Measurements from ENCODE around the gene RPL10.

The RPL10 gene

GRCh38 chrX:154362085-154362742, 36.0 kb upstream of the RPL10 start:
- no peak for DNase-seq (ENCODE audit: low spot score)

GRCh38 chrX:154363706-154364439, 34.3 kb upstream of the RPL10 start:
- no peak for DNase-seq (ENCODE audit: low spot score)

- no peak for DNase-seq (ENCODE audit: low spot score)
Observed at GRCh38 chrX:154365052-154365600, 33.1 kb upstream of the RPL10 start.

- no peak for DNase-seq (ENCODE audit: low spot score)
Observed at GRCh38 chrX:154365997-154366665, 32.0 kb upstream of the RPL10 start.

- DNase-seq (ENCODE audit: low spot score) = no peak
Observed at GRCh38 chrX:154366666-154367055, 31.5 kb upstream of the RPL10 start.

- no peak for DNase-seq (ENCODE audit: low spot score)
Observed at GRCh38 chrX:154367474-154368308, 30.5 kb upstream of the RPL10 start.

GRCh38 chrX:154368630-154369448, 29.3 kb upstream of the RPL10 start:
- peak; percentile 83 for DNase-seq (ENCODE audit: low spot score)

- peak; percentile 22 for DNase-seq (ENCODE audit: low spot score)
Observed at GRCh38 chrX:154369449-154370299, 28.5 kb upstream of the RPL10 start.

- DNase-seq (ENCODE audit: low spot score) = no peak
Observed at GRCh38 chrX:154370300-154371016, 27.7 kb upstream of the RPL10 start.

GRCh38 chrX:154371017-154371788, 27.0 kb upstream of the RPL10 start:
- peak; percentile 85 for DNase-seq (ENCODE audit: low spot score)

- DNase-seq (ENCODE audit: low spot score) = no peak
Observed at GRCh38 chrX:154371789-154372300, 26.3 kb upstream of the RPL10 start.

- DNase-seq (ENCODE audit: low spot score) = peak; percentile 15
Observed at GRCh38 chrX:154372612-154373022, 25.6 kb upstream of the RPL10 start.

GRCh38 chrX:154373340-154374306, 24.6 kb upstream of the RPL10 start:
- DNase-seq (ENCODE audit: low spot score) = peak; percentile 76

GRCh38 chrX:154374313-154375155, 23.6 kb upstream of the RPL10 start, which contains the start of gene FLNA:
Gene FLNA (minus strand): TSS chrX:154374634. CDS start chrX:154371245, 3,389 bp downstream.
- DNase-seq (ENCODE audit: low spot score) = peak; percentile 37

- DNase-seq (ENCODE audit: low spot score) = no peak
Observed at GRCh38 chrX:154375156-154375504, 23.0 kb upstream of the RPL10 start.

- DNase-seq (ENCODE audit: low spot score) = no peak
Observed at GRCh38 chrX:154376774-154377173, 21.4 kb upstream of the RPL10 start.

Data from hematopoietic multipotent progenitor cell treated with erythropoietin and hydrocortisone succinate and interleukin-3 and kit ligand, for 17 days (in vitro differentiated cells).